GM18499 (cell line): ENCODE measurements around the gene POU3F2.

ENCODE experiments used
- ATAC-seq: cut with Tn5 transposase; IDR thresholded peaks from one replicate; pipeline ENCODE4 v1.9.1; 2021; ENCODE audit warnings: moderate number of reproducible peaks; ENCODE audit not compliant: insufficient read depth, unreplicated experiment

POU3F2 gene

GRCh38 chr6:98828941-98829411, 5.4 kb upstream of the POU3F2 start:
- ATAC-seq = no peak

DNA sequence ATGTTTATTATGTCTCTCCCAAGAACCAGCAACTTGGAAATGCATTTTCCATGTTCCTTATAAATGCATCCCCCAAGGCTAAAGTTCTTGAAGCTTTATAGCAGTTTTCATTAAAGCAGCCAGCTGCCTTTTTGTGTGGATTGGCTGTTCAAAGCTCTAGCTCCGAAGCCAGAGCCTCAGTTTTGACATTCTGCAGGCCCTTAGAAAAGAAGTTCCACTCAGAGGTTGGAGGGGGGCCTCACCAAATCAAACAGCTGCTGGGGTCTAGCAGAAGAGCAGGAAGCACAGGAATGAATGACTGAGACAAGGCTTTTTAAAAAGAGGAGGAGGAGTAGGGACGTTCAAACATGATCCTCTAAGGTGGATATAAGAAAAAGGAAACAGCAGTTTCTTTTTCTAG, 4.2 kb upstream of the POU3F2 start:
- no peak for ATAC-seq

DNA sequence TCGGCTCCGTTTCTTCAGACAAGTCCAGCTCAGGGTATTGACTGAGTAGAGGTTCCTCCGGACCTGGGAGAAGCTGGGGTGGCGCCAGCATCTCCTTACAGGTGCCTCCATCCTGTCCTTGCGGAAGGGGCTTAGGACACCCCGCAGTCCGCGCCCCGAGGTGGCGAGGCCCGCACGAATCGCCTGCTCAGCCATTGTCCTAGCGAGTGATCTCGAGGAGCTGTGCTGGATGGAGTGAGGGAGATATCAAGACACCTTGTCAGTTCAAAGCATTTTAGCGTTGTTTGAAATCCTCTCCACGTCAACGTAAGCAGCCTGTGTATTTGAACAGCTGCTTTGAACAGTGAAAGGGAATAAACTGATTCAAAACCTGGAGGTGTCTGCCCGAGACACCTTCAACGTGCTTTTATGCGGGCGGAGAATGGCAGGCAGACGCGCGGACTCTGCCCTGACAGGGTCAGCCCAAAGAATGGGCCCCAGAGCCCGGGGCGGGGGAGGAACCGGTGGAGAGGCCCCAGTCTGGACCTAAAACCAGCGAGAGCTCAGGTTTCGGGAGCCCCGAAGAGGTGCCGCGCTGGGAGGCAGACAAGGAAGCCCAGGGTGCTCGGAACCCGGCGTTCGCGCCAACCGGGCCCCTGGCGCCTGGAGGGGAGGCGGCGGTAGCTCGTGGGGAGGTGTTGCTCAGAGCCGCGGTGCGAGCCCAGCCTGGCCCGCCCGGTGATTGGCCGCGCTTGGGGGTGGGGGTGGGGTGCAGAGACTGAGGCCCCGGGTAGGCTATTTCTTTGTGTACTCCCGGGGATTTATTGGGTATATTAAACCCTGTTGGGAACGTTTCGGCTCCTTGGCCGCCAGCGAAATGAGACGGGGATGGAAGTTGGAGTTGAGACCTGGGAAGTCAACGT, 3.1 kb upstream of the POU3F2 start:
- no peak for ATAC-seq

- no peak for ATAC-seq
Observed at GRCh38 chr6:98831959-98832283, 2.5 kb upstream of the POU3F2 start.

- ATAC-seq = no peak
Observed at GRCh38 chr6:98832284-98833056, 1.9 kb upstream of the POU3F2 start.

- ATAC-seq = no peak
Observed at GRCh38 chr6:98833057-98833306, 1.4 kb upstream of the POU3F2 start.

DNA sequence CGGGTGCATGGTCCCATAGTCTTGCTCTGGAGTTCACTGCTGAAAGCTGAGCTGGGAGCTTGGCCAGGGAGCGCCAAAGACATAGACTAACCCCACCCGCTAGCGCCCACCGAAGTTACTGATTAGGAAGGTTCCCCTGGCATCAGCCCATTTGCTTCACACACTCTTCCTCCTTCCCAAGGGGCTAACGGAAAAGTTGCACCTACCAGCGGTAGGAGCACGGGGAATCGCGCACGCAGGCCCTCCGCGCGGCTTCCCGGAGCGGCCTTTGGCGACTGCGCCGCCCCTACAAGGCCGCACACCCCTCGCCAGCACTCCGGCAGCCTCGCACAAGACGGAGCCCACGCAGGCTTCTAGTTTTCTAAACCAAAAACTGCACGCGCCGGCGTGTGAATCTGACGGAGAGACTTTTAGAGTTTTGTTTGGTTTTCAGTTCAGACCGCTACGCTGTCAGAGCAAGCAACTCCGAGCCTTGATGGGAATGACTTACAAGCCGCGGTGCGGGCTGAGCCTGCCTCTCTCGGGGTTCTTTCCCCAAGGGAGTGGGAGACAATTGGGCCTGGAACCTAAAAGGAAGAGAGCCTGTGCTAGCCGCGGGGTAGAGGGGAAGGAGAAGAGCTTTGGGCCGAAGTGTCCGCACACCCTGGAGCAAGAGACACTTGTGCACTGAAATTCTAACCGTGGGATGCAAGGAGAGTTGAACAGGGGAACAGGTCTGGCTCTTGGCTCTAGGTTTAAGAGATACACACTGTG, 891 bp upstream of the POU3F2 start:
- no peak for ATAC-seq

DNA sequence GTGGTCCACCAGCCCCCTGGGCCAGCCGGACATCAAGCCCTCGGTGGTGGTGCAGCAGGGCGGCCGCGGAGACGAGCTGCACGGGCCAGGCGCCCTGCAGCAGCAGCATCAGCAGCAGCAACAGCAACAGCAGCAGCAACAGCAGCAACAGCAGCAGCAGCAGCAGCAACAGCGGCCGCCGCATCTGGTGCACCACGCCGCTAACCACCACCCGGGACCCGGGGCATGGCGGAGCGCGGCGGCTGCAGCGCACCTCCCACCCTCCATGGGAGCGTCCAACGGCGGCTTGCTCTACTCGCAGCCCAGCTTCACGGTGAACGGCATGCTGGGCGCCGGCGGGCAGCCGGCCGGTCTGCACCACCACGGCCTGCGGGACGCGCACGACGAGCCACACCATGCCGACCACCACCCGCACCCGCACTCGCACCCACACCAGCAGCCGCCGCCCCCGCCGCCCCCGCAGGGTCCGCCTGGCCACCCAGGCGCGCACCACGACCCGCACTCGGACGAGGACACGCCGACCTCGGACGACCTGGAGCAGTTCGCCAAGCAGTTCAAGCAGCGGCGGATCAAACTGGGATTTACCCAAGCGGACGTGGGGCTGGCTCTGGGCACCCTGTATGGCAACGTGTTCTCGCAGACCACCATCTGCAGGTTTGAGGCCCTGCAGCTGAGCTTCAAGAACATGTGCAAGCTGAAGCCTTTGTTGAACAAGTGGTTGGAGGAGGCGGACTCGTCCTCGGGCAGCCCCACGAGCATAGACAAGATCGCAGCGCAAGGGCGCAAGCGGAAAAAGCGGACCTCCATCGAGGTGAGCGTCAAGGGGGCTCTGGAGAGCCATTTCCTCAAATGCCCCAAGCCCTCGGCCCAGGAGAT, 1.0 kb downstream of the POU3F2 start:
- no peak for ATAC-seq

- no peak for ATAC-seq
Observed at GRCh38 chr6:98836025-98836961, 1.9 kb downstream of the POU3F2 start.

GRCh38 chr6:98836962-98837944, 2.9 kb downstream of the POU3F2 start:
- no peak for ATAC-seq

GRCh38 chr6:98838032-98838431, 3.7 kb downstream of the POU3F2 start:
- no peak for ATAC-seq

GRCh38 chr6:98838975-98839374, 4.6 kb downstream of the POU3F2 start:
- no peak for ATAC-seq

- ATAC-seq = no peak
Observed at GRCh38 chr6:98839781-98840361, 5.5 kb downstream of the POU3F2 start.

GRCh38 chr6:98840385-98840784, 6.0 kb downstream of the POU3F2 start:
- no peak for ATAC-seq

DNA sequence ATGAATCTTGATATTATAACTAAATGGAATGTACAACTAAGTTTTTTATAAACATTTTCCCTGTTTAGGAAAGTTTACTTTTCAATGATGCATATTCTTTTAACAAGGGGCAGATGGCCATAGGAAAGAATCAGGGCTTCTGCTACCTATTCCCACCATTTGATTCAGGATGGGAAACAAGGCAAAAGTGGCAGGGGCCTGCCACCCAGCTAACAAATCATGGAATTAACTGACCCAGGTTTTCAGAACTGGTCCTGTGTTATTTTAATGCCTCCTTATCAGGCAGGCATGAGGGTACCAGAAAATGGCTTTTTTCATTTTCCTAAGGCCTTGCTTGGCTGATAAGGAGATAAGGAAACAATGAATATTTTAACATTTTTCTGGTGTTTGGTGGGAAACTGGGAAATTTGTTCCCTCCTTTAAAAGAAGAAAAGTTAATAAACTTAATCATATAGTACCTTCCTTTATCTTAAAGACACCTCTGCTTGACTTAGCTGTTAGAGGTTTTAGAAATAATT, 6.7 kb downstream of the POU3F2 start:
- ATAC-seq = no peak

GRCh38 chr6:98841621-98842341, 7.4 kb downstream of the POU3F2 start:
- no peak for ATAC-seq
